LoVo (cell line): Measurements from ENCODE around the gene TAB2.
"Not testable (repeated sequence)": the region's sequence is repeated elsewhere in the genome, so short reads cannot be mapped to it uniquely, and the experiment has no call there.

Experiments used
- DNase-seq: peaks from one replicate; pipeline ENCODE4 v3.0.0-alpha.2; 2016; ENCODE audit warnings: low spot score

Gene TAB2

DNA sequence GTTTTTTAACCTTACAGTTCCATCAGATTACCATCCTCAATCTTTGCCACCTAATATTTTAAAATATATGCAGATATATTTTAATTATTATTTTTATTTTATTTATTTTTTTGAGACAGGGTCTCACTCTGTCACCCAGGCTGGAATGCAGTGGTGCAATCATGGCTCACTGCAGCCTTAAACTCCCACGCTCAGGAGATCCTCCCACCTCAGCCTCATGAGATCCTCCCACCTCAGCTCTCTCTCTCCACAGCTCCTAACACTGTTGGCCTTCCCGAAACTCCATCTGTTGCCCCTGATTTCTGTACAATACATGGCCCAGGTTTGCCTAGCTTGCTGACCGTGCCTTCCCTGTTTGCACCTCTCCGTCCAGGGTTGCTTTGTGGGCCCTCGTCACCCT is 4.4 kb upstream of the TAB2 start:
- DNase-seq = no peak

DNA sequence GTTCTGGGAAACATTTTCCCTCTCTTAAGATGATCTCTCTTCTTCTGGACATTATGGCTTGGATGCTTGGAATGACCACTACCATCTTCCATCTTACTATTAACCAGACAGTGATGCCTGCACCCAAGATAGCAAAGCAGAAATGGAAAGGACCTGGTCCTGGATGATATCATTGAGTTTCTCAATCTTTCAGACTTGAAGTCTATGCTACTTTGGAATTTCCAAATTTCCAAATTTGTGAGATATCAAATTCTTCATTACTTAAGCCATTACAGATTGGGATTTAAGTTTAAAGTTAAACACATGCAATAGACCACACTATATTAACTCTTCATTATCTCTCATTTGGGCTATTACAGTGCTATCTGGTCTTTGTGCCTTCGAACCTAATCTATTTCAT is 3.7 kb upstream of the TAB2 start:
- no peak for DNase-seq

DNA sequence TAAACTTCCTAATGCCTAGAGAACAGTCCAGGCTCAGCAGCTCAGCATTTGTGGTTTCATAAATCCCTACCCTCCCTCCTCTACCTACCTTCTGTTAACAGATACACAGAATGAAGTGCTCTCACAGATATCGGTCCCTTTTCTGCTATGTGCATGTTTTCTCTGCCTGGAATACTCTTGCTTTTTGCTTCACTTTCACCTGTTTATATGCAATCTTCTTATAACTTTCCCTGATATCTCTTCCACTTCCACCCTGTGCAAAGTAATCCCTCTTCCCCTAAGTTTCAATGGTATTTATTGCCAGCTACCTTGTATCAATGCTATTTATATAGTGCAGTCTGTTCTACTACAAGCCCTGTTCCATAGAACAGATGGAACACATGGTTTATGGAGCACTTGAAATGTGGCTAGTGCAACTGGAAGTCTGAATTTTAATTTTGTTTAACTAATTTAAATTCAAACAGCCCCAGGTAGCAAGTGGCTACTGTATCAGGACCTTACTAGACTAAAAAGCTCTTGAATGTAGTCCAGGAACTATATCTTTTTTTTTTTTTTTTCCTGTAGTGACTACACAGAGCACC is 3.1 kb upstream of the TAB2 start:
- no peak for DNase-seq

GRCh38 chr6:149316108-149316727 is 1.3 kb upstream of the TAB2 start:
- no peak for DNase-seq

GRCh38 chr6:149316740-149317643 is 520 bp upstream of the TAB2 start:
- DNase-seq = peak; percentile 93

DNA sequence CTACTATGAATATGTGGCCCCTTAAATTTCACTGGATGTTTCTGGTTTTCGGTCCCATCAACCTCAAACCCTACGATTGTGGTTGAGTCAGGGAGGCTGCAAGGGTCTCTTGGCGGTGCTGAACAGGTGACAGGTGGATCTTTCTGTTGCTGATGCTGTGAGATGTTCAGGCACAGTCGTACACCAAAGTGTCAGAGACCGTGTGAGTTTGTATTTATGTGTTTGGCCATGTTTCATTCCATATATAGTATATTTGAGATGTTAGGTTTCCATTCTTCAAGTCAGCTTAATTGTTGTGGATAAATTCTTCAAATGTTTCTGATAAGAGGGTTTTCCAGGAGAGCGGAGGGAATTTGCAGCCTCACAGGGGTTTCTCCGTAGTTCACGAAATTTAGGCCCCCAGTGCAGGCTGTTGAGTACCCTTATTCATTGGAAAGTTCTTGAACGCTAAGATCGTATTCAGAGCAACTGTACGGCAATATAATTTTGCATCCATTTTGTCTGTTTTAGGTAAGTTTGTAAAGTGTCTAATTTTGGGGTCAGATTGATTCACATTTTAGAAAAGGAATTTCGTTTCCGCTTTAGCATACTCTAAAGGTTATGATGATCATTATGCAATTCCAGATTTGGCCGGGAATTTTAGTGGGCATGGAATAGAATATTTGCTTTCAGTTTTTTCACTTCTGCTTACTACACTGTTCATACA is 1.2 kb downstream of the TAB2 start:
- DNase-seq = no peak

GRCh38 chr6:149319422-149319821 is 1.9 kb downstream of the TAB2 start:
- no peak for DNase-seq

- DNase-seq = not testable (repeated sequence)
Observed at GRCh38 chr6:149320016-149320415, 2.5 kb downstream of the TAB2 start.

DNA sequence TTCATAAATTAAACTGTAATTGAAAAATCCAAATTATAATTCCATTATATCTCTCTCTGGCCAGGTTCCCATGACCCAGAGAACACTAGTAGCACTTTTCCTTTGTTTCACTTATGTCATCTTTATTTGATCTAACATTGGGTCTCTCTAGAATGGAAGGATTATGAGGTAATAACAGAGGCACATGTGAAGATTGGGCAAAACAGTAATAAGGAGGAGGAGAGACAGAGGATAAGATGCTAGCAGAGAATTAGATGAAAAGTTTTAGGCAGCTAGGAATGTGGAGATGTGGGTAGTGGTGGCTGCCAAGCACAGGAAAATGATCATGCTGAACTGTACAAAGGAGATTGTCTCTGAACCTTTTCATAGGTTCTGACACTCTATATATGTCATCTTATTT is 3.3 kb downstream of the TAB2 start:
- no peak for DNase-seq

DNA sequence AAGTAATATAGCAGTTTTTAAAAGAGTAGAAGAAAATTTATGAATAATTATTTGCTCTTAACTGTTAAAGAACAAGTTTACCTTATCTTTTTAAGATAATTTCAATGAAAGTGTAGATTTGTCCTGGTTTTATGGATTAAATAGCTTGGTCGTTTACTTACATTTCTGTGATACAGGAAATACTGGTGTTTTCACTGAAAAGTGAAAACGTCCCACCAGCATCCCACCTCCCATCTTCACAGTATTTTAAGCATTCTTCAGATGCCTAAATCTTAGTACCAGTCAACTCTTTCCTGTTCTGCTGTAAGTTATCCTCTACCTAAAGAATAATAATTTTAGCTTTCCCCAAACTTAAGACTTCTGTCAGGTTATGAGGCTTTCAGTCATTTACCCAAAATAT is 5.8 kb downstream of the TAB2 start:
- no peak for DNase-seq

- DNase-seq = no peak
Observed at GRCh38 chr6:149323925-149324324, 6.4 kb downstream of the TAB2 start.

- no peak for DNase-seq
Observed at GRCh38 chr6:149324428-149324827, 6.9 kb downstream of the TAB2 start.

GRCh38 chr6:149325648-149326236 is 8.2 kb downstream of the TAB2 start:
- DNase-seq = no peak

DNA sequence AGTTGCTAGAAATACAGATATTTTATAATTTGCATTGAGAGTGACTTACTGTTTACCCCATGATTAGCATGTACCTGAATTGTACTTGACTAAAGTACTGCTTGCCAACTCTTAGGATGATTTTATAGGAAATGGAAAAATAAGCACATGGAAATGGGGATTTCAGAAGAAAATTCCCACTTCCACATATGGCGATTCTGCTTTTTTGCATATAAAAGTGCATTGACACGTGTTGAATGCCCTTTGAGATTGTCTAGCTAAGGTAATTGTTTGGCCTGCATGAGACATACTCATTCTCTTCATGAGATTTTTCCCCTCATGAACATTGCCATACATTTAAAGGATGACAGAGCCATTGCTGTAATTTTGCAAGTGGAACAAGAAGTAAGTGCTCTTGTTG is 10.1 kb downstream of the TAB2 start:
- DNase-seq = no peak

DNA sequence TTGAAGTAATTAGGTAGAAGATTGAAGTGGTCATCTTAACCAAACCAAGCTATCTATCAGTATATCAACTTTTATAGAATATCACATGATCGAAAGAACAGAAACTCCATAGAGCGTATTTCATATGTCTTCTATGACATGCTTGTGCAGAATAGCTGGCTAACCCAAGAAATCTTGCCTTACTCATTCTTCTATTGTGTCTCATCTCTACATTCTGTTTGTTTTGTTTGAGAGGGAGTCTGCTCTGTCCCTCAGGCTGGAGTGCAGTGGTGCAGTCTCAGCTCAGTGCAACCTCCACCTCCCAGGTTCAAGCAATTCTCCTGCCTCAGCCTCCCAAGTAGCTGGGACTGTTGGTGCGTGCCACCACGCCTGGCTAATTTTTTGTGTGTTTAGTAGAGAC is 10.6 kb downstream of the TAB2 start:
- no peak for DNase-seq

DNA sequence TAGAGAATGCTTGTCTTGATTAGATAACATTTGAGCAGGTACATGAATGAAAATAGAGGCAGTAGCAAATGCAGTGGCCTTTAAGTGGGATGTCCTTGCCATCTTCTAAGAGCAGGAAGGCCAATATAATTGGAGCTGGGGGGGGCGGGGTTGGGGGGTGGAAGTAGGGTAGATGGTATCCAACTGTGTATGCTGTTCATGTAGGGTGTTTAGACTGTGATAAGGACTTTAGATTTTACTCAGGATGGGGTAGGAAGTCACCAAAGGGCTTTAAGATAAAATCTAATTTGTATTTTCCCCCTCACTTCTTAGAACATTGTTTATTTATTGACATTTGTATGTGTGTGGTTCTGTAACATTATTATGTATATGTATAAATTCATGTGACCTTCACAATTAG is 12.0 kb downstream of the TAB2 start:
- DNase-seq = no peak

DNA sequence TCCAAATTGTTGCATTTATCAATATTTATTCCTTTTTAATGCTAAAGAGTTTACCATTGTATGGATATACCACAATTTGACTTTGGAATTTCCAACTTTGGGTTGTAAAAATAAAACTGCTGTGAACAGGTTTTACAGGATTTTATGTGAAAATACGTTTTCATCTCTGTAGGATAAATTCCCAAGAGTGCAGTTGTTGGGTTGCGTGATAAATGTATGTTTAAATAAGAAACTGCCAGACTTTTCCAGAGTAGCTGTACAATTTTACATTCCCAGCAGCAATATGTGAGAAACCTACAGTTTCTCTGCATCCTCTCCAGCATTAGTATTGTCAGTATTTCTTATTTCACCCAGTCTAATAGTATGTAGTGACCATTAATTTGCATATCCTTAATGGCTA is 12.6 kb downstream of the TAB2 start:
- DNase-seq = no peak

GRCh38 chr6:149331043-149331807 is 13.7 kb downstream of the TAB2 start:
- no peak for DNase-seq

DNA sequence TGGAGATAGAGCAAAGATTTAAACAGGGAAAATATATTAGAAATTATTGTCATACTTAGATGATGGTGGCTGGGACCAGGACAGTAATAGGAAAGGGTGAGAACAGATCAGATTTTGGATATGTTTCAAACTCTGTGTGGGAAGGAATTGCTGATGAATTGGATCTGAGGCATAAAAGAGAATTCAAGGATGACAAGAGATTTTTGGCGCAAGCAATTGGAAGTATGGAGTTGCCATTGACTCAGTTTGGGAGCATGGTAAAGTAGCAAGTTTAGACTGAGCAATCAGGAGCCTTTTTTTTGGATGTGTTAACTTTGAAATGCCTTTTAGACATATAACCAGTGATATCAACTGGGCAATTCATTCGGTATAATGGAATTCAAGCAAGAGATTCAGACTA is 14.4 kb downstream of the TAB2 start:
- no peak for DNase-seq

GRCh38 chr6:149332602-149333265 is 15.2 kb downstream of the TAB2 start:
- no peak for DNase-seq

DNA sequence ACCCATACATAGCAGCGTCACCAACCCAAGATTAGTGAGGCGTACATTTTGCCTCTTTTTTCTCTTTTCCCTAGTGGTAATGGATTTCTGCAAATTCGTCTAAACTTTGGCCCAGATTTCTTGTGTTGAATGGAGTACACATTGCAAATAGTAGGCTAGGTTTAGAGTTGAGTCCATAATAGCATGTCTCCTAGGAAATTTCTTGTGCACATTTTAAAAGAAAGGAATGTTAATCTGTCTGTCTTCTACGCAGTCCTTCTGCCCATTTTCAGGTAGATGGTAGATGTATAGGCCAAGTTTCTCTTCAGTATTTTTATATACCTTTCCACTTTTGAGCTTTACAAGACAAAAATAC is 15.7 kb downstream of the TAB2 start:
- DNase-seq = no peak
